GM19238 (cell line): ENCODE data around the gene CEP57L1.

Source experiments
- DNase-seq: peaks from one replicate; pipeline ENCODE4 v3.0.0; 2011; ENCODE audit warnings: low spot score; ENCODE audit not compliant: insufficient read length

CEP57L1 gene

DNA sequence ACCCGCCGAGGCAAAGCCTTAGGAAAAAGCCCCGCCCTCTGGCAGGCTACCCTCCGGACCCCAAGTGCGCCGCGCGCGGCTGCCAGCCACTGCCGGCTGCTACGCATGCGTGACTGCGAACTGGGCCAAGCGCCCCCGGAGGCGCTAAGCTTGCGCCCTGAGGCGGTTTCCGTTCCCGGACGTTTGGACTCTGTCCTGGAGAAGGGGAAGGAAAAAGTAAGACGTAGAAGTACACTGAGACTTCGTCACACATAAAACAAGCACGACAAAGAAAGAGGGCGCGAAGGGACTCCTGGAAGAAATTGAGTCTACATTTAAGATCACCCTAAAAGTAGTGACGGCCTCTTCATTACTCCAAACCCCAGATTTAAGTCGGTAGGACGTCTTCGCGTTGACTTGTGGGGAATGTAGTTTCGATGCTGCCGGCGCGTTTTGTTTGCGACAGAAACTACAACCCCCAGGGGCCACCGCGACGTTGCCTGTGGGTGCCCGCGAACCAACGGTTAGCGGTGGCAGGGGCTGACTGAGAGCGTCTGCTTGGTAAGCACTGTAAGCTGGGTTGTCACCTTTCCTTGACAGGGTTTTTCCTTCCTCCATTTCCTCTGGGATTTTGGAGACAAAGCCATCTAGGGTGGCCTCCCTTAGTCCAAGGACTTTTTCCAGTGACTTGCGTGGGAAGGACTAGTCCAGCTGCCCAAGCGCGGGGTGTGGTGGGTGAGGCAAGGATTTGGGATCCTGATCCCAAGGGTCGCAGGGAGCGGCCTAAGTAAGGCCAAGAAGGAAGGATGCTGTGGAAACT is at the start of gene CEP57L1:
TSS of gene CEP57L1 (plus strand) at position 472 of the 799 bp plus-strand sequence. CDS start 49,715 bp downstream, outside the sequence.
- peak; percentile 53 for DNase-seq

DNA sequence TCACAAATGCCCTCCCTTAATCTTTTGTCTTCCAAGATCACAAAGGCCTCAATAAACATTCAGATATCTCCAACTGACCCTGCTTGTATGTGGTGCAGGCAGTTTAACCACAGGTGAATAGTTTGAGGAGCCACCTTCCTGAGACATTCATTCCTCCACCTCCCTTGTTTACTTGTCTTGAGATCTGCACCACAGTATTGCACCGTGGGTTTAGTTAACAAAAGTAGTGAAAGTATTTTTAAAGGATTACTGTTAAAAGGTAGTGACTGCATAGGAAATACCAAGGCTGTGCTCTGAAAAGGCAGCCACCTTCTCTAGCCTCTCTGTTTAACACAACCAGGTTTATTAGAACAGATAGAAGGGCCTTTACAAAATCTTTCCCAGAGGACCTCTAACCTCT is 47.1 kb upstream of the CEP57L1 start:
- DNase-seq, result no peak

DNA sequence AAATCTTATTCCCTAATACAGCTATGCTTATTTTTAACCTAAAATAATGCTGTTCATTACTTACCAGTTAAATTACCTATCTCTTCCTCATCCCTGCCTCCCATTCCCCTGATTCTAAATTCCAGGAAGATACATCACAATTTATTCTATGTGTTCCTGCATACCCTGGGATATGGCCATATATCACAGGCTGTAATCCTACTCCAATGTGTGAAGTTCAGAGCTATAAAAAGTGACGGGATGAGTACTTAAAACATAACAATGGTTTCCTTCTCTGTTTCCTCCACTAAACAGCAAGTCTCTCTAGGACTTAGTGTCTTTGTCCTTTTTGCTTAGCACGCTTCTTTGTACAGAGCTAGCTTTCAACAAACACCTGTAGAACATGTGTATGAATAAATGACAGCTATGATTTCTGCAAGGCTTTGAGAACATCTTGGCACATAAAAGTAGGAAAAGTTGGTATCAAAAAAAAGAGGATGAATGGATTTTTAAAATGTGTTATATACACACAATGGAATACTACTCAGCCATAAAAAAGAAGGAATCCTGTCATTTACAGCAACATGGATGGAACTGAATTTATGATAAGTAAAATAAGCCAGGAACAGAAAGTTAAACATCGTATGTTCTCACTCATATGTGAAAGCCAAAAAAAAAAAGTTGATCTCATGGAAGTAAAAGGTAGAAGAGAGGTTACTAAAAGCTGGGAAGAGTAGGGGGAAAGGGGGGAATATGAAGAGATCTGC is 46.5 kb upstream of the CEP57L1 start:
- no peak for DNase-seq

DNA sequence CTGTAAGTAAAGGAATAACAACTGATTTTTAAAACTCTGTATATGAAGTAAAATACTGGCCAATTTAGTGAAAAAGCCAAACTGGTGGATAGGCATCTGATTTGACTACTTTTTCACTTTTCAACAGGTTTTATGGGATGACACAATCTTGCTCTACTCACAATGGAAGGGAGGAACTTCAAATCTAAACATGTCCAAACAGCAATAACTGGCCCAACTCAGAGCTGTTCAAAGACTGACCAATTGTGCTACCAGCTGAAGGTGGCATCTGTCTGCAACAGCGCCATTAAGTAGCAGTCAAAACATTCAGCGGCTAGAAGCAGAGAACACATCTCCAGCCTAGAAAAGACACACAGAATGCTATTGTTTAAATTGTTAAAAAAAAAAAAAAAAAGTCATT is 45.3 kb upstream of the CEP57L1 start:
- no peak for DNase-seq

DNA sequence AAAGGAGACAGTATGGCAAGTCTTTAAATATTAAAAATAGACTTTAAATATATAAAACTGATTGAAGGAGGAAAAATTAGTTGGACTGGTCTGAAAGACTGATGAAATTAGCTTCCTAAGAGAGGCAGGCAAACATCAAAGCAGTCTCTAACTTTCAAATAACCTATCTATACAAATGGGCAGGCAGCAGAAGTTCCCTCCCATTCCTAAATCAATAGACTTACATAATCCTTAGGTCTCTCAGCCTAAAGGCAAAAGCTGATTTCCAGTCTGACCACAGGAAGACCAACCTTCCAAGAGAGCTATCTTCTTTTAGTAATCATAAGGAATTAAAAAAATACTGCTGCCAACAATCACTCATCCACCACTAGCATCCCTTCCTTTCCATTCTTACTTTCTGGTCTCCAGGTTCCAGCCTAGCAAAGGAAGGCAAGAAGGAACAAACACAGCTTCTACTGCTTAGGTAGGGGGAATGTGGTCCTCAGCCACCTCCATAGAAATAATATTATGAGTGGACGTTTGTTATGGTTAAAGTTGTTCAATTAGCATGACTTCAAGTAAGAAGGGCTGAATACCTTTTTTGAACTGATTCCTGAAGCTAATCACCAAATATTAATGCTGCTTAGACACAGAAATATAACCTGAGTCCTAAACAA is 44.7 kb upstream of the CEP57L1 start:
- no peak for DNase-seq

DNA sequence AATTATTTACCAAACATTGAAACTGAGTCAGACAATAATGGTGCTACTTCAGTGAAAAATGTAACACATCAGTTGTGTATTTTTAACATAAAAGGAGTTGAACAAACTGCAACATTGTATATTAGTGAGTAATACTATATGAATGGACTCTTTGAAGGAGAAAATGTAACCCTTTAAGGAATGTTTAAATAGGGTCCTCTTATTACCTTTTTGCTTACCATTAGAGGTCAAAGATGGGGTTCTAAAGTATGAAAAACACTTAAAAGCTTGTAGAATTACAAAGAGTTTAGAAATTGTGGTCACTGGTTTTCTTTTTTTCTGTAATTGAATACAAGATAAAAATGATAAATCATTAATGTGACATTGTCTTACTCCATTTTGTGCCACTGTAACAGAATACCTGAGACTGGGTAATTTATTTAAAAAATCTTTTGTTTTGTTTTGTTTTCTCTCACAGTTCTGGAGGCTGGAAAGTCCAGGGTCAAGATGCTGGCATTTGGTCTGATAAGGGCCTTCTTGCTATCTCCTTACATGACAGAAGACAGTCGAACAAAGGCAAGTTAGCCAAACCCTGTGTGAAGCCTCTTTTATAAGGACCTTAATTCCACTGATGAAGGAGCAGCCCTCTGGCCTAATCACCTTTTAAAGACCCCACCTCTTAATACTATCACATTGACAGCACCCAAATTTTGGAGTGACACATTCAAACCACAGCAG is 43.8 kb upstream of the CEP57L1 start:
- DNase-seq, result no peak

DNA sequence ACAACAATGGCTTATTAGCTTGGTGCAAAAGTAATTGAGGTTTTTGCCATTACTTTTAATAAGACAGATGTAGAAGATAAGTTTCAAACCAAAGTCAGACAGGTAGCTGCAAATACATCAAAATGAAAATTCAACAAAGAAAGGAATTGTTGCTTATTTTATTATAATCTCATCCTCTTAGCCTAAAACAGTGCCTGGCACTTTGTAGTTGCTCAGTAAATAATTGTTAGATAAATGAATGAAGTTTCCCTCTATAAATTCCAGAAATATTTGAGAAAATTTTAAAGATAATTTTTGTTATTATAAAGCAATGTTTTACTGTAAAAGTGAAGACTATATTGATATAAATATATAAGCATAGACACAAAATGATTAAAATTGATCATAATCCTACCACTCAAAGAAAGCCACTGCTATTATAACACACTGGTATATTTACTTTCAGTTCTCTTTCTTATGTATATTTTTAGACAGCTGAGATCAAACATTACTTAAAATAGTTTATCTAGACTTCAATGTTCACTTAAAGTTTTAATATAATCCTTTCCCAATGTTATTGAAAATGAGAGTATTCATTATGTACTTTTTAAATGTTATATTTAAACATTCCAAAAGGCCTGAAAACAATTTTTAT is 43.2 kb upstream of the CEP57L1 start:
- no peak for DNase-seq

DNA sequence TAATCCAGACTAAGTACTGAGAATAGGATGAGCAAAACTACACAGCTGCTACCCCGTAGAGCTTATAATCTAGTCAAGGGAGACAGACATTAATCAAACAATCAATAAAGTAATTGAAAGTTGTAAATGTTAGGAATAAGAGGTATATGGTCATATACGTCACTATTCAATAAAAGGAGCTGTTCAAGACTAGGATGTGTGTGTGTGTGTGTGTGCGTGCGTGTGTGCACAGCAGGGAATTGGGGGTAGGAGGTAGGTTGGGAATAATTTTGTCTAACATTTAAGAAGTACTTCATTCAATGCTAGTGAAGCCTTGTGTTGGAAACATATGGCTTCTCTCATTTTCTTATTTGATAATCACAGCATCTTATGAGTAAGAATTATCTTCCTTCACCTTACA is 42.5 kb upstream of the CEP57L1 start:
- no peak for DNase-seq

DNA sequence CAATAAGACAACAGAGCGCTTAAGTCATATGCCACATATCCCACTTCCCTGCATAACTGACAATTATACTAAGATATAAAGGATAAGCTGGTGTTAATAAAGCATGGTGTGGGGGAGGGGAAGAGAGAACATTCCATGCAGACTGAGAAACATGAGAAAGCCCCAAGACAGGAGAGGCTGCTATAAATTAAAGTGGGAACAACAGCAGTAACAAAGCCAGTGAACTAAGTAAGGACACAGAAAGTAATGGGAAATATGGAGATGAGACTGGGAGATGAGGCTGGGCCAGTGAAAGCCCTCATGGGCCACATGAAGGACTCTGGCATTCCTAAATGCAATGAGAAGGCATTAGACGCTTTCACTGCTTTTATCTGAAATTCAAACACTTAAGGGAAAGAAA is 42.0 kb upstream of the CEP57L1 start:
- no peak for DNase-seq

DNA sequence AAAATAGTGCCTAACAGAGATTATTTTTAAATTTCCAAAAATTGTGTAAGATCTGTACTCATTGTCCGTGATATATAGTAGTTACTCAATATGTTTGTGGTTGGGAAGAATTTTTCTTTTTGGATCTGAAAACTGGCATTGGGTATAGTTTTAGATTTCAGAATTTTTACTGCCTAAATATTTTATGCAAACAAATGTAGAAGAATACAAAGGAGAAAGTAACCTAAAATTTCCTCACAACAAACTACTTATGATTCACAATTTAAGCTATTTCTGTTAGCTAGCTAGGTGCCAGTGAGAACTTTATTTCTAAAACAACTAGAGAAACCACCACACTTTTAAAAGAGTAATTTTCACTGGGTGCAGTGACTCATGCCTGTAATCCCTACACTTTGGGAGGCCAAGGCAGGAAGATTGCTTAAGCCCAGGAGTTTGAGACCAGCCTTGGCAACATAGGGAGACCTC is 39.5 kb upstream of the CEP57L1 start:
- no peak for DNase-seq

DNA sequence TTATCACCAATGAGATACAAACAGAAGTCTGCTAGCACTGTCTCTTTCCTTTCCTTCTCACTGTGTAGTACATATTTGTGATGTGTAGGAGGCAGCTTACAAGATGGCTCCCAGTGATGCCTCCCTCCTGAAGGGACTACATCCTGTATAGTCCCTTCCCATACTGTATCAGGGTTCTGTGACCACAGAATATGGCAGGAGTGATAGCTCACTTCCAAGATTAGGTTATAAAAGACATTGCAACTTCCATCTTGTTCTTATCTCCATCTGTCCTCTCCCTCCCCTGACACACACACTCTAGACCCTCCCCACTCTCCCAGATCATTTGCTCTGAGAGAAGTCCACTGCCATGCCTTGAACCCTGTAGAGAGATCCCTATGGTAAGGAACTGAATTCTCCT is 38.6 kb upstream of the CEP57L1 start:
- no peak for DNase-seq

DNA sequence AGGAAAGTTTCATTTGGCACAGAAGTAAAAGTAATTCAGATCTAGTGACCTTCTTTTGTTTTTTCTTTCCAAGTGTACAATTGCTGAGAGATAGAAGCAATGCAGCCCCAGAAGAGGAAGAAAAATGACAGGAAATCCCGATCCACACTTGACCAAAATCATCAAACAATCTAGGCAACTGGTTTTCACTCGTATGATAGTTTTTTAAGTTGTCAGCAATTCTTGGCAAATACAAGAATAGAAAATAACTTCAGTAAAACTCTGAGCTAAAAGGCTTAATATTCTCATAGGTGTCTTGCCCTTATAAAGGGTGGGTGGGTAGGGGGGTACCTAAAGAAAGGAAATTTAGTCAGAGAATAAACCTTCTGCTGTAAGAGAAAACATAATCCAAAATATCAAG is 36.7 kb upstream of the CEP57L1 start:
- DNase-seq, result no peak

DNA sequence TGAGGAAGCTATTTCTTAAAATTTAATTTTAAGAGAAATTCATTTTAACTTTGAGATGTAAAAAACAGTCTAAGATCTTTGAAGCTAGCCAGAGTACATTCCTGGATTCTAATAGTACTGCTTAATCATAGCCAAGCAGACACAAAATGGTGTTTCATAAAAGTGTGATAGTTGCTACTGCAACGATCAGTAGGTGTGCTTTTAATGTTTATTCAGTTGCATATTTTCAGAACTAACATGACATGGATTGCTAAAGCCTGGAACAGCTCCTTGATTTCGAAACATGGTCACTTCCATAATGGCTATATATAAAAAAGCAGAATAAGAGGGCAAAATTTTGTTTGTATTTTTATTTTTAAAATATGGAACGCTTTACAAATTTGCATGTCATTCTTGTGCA is 36.2 kb upstream of the CEP57L1 start:
- DNase-seq, result no peak

DNA sequence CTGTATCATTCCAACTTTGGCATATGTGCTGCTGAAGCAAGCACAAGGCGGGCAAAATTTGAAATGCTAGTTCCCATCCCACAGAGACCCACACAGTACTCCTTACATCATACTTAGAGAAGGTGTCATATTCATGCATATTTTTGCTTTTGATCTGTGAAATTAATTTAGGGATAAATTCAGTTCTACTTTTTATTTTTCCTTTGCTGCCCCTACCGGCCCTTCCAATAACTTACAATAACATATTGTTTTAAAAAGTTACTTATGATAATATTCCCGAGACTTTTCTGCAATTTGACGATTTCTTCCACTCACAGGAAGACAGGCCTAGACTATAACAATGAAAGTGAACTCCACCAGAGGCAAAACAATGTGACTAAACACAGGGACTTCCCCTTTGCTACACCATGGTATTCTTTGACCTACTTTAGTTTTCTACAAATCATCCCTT is 35.7 kb upstream of the CEP57L1 start:
- DNase-seq, result no peak

DNA sequence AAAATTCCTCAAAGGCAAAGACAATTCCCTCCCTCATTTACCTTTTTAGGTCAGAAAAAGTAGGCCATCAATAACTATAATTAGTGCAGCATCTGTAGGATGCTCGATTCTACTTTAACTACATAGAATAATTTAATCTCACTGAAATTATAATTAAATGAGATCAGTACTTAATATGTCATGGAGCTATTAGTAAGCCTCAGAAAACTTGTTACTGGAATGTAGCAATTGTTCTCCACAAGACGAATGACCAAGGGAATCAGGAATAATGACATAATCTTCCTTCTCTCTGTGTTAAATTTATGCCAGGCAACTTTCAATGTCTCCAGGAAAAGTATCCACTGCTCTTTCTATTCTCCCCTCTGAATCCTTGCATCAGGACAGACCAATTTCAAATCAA is 34.7 kb upstream of the CEP57L1 start:
- DNase-seq, result no peak

DNA sequence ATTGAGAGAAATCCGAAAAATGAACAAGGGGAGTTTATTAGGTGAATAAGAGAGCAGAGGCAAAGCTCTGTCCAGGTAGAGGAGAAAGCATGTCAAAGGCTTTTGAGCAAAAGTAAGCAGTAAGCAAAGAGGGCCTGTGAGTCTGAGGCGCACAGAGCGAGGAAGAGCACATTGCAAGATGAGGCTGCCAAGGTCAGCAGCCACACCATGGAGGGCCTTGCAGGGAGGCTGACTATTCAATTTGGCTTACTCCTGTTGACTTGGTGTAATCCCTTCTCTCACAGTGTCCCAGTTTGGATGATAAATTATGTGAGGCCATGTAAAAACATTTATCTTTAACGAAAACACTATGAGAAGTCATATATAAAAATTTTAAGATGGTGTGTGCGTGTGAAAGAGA is 33.1 kb upstream of the CEP57L1 start:
- no peak for DNase-seq

DNA sequence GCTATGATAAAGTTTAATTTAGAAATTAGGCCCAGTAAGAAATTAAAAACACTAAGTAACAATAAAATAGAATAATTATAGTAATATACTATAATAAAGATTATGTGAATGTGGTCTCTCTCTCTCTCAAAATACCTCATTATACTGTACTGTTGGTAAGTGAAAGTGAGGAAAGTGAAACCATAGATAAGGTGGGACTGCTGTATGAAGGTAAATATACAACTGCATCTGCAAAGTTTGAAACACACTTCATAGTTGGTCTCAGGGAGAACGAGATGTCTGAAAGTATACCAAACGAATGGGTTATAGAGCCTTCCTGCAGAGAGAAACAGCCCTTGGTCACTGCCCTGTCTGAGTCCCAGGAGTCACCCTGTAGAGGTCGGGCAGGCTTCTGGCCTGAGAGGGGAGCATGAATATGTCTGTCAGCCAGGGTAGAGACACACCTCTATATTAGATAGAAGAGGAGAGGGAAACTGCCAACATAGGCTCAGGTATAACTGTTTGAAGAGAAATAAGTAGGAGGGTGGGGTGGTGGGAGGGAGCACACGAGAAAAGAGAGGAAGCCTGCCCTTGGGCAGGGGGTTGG is 32.4 kb upstream of the CEP57L1 start:
- no peak for DNase-seq

DNA sequence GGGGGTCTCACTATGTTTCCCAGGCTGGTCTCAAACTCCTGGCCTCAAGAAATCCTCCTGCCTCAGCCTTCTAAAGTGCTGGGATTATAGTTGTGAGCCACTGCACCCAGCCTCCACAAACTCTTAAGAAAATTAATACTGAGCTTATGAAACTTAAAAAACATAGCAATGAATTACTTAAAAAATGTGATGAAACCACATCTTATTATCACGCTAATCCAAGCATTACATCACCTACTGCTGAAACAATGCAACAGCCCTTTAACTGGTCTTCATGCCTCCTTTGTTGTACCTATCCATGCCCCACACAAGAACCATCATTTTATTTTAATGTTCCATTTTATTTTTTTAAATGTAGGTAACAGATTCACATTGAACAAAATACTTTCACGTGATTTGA is 25.6 kb upstream of the CEP57L1 start:
- no peak for DNase-seq

DNA sequence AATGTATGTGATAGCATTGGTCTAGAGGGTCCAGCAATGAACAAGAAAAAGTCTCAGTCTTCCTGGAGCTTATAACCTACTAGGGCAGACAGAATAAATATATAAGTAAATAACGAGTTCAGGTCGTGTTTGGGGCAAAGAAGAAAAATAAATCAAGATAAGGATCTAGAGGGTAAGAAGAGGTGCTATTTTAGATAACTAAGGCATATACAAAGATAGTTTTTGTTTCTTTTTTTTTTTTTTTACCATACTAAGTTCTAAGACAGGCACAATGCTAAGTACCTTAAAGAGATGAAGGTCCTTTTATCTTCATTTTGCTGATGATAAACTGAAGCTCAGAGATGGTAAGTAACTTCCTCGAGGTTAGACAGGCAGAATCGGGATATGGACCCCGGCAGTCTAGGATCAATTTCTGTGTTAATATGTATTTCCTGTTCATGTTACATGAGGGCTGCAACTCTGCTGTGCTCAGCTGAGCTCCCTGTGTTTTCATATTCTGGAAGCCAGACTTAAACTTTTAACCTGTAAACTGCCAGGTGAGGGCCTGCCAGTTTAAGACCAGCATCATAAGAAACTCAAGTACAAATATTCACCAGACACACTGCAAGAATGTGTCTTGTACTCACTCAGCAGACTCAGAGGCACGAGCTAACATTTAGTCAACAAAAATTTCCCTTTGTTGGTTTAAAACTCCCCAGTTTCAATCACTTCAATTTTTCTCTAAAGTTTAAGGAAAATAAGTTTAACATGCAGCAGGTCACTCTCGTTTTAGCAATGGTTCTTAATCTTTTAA is 24.0 kb upstream of the CEP57L1 start:
- no peak for DNase-seq
